GOT3 (cell line): Measurements from ENCODE around the gene NOS1.

ENCODE experiments used
- DNase-seq: peaks from one replicate; lab custom pipeline; 2025; ENCODE audit warnings: mixed read lengths; lab: John Stamatoyannopoulos, UW

NOS1 gene

DNA sequence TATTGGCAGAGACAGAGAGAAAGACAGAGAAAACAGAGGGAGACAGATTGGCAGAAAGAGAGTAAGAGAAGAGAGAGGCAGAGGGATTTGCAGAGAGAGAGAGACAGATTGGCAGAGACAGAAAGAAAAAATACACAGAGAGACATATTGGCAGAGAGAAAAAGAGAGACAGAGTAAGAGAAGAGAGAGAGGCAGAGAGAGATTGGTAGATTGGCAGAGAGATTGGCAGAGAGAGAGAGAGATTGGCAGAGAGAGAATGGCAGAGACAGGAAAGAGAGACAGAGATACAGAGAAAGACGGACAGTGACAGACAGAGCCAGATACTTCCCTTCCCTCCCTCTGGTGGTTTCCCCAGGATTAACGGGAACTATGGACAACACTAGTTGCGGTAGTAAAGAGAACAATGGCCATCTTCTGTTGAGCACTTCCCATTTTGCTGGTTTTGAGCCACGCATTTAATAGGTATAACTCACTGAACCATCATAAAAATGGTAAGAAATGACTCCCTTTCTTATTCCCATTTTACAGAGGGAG is 2.6 kb upstream of the NOS1 start:
- DNase-seq = no peak

DNA sequence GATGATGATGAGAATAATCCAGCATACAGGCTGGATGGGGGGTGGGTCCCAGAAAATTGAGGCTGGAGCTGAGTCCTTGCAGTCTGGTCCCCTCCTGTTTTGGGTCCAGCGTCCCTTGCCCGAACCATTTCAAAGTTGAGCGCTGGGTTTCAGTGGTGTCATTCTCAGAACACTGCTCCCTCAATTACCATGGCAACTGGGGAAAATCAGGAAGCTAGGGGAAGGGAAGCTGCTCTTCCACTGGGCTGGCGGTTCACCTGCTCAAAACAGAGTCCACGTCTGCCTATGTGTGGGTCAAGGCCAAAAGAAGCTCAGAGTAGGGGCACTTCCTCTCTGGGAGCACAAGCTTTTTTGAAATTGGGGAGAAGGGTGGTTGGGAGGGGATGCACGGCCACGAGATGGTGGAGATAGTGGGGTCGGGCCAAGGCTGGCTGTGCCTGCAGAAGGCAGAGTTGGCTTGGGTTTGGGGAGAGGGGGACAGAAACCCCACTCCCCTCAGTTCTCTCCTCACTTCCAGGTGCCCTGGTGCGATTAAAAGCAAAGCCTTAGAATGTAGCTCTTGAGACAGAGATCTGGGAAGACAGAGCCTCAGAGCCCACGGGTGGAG is 1.7 kb upstream of the NOS1 start:
- no peak for DNase-seq

GRCh38 chr12:117362391-117362790 is 965 bp upstream of the NOS1 start:
- no peak for DNase-seq

DNA sequence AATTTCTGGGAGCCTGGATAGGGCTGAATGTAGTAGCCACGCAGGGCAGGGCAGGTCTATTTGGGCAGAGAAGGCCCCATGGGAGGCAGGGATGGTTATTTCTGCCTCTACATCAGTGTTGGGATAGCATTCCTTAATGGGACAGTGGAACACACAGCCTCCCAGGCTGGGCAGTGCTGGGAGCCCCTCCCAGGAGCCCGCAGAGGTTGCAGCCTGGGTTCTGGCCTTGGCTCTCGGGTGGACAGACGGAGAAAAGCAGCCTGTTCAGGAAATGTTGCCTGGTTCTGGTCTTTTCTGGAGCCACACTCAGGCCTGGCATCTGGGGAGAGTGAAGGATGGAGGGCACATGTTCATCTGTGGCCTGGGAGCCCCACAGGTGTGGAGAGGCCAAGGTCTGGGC is 479 bp upstream of the NOS1 start:
- DNase-seq = no peak

- DNase-seq = no peak
Measured at GRCh38 chr12:117360551-117361346, 677 bp downstream of the NOS1 start.

DNA sequence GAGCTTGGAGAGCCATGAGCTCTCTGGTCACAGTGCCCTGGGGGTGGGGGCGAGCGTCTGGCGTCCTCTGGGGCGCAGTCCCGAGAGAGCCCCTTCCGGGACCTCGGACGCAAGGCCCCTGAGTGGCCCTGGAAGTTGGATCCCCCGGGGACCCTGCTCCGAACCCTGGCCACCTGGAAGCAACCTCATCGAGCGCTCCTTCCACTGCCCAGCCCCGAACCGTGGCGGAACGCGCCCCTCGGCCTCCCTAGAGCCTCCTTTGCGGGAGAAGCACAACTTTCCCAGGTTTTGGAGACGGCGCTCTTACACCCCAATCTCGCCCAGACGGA is 1.2 kb downstream of the NOS1 start:
- DNase-seq = no peak

GRCh38 chr12:117359029-117359845 is 2.2 kb downstream of the NOS1 start:
- no peak for DNase-seq

DNA sequence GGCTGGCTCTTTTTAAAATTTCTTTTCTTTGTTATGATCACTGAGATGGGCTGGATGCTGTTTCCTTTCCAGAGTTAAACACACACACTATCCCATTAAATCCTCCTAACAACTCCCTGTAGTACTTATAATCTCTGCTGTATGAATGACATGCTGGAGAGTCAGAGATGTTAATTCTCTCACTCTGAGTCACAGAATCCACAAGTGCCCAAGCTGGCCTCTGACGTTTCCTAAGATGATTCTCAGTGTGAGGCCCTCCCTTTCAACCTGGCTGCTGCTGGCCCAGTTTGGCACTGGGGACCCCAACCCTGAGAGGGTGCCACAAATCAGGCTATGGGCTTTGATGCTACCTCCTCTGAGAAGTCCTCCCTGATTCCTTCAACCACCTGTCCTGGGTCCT is 5.4 kb downstream of the NOS1 start:
- DNase-seq = no peak

GRCh38 chr12:117352883-117353282 is 8.5 kb downstream of the NOS1 start:
- no peak for DNase-seq

GRCh38 chr12:117352206-117352605 is 9.2 kb downstream of the NOS1 start:
- no peak for DNase-seq

DNA sequence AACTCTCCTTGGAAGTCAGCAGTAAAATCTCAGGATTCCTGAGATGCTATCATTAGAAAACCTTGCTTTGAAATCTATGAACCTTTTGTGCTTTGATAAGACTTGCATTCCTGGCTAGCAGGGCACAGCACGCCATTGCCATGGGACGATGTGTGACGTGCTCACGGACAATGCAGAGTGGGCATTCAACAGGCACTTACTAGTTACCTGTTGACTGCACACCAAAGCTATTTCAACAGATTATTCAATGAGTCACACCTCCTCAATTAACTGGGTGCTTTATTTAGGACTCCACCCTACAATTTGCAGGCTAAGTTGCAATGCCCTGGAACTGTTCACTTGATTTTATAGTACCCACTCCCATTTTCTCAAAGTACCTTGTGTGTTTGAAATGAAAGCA is 11.3 kb downstream of the NOS1 start:
- DNase-seq = no peak

DNA sequence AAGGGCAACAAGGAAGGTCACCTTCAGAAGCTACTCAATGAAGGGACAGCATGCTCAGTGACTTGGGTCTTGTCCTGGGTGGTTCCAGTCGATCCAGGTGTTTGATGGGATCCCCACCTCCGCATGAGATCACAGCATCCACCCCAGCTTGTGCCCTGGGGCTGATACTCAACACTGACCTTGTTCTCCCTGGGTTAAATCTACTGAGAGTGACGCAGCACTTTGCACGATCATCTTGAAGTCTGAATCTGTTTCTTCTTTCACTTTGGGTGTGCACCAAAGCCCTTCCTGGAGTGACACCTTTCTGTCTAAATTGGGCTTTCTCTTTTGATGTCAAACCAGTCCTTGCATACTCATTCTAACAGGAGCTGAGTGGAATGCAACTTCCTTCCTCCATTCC is 13.8 kb downstream of the NOS1 start:
- no peak for DNase-seq

DNA sequence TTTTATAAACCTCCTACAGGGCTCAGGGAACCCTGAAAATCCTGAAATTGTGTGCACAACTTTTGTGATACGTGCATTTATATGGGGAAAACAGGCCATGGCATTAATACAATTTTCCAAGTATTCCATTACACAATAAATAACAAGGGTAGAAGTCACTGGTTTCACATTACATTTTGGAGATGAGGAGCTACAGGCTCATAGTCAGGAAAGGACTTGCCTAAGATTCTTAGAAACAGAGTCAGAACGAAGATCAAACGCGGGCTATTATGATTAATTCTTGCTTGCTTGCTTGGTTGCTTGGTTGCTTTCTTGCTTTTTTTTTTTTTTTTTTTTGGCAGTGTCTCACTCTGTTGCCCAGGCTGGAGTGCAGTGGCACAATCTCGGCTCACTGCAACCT is 16.7 kb downstream of the NOS1 start:
- no peak for DNase-seq

DNA sequence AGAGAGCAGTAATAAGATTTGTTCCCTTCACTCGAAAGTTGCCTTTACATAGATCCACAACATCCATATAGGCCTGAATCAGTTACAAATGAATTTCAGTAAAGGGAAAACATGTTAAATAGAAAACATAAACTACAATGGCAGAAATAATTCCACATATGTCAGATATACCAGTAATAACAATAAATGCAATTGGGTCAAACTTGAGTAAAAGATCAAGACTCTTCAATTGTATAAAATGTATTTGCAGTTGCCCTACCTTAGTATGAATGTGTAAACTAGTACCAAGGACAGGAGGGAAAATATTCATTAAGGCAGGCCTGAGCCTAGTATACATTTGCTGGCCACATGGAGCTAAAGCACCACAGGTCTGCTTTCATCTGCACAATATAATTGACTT is 17.6 kb downstream of the NOS1 start:
- DNase-seq = no peak

DNA sequence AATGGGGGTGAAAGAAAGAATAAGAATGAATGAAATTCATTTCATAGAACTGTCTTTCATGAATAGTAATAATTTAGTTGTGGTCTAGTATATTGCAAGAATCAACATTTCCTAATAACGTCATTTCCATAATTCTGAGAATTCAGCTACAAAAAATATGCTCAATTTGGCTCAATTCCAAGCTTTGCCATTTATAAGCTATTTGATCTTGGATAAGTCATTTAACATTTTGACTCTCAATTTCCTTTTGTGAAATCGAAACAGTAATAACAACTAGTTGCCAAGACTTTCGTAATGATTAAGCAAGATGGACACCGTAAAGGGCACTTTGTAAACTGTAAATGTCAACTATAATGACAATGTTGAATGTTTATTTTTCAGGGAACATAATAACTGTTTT is 18.1 kb downstream of the NOS1 start:
- no peak for DNase-seq

DNA sequence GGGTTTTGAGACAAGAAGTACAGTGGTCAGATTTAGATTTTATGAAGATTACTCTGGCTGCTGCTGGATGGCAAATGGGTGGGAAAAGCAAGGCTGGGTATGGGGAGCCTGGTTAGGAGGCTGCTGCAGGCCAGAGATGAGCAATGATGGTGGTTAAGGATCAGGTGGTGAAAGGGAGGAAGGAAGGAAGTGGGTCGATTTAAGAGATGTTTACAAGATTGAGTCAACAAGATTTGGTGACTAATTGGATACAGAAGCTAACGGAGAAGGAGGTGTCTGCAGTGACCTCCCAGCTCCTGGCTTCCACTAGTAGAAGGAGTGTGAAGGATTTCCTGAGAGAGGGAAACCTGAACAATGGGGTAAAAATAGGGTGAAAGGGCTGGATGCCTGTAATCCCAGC is 18.7 kb downstream of the NOS1 start:
- DNase-seq = no peak

GRCh38 chr12:117342247-117342646 is 19.2 kb downstream of the NOS1 start:
- DNase-seq = no peak

DNA sequence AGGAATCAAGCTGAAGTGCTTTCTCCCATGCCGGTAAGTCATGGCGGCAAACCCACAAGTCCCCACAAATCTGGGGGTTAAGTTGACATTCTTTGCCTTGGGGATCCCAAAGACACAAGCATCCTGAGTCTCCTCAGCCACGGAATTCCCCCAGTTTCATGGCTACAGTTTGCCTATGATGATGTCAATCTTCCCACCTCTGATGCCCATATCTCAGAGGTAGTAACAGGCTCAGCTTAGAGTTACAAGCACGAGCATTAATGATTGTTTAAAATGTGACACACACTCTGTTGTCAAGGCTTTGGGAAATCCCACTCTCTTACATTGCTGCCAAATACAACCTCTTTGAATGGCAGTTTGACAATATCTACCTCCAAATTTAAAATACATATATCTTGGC is 22.3 kb downstream of the NOS1 start:
- no peak for DNase-seq

- no peak for DNase-seq
Measured at GRCh38 chr12:117334855-117335587, 26.4 kb downstream of the NOS1 start.

- DNase-seq = no peak
Measured at GRCh38 chr12:117334051-117334450, 27.4 kb downstream of the NOS1 start.

DNA sequence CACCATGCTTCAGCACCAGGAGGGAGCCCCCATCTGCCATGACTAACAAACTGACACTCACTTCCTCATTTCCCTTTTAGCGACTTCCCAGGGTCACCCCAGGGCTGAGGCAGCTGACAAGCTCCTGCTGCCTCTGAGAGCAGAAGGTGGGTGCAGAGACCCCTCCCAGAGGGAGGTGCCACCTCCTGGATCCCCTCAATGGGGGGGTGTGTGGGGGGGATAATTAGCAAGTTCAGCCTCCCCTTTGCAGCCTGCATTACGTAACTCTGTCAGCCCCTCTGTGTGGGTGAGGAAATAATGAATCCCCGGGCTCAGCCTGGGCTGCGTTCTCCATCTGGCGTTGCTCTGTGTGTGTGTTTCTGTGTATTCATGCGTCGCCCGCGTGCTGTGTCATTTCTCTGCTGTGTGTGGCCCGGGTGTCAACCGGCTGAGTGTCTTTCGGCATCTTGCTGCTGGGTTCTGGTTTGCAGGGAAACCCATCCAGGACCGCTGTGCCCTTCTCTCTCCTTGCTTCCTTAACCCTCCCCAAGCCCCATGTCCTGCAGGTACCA is 28.0 kb downstream of the NOS1 start:
- no peak for DNase-seq

DNA sequence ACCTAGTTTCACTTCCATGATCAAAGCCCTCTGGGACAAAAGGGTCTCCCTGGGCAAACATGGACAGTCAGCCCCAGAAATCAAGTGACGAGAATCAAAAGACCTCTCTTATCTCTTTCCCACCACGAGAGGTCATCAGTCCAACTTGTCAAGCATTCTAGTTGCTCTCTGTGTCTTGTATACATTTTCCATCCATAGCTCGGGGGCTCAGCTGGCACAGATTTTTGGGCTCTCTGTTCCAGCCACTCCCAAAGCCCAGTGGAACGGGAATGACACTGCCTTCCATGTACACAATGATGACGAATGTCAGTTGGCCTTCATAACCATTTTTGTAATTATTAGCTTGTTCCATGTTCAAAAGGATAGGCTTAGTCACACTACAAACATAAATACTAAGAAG is 29.7 kb downstream of the NOS1 start:
- DNase-seq = no peak
